SH-SY5Y (cell line): ENCODE results near the gene RALGAPA2.

Source experiments
- GATA2 ChIP-seq: IDR thresholded peaks from 2 replicates; pipeline ENCODE4 v1.6.1; 2011; ENCODE audit warnings: mild to moderate bottlenecking, low read depth, low read length
- GATA3 ChIP-seq: IDR thresholded peaks from 2 replicates; pipeline ENCODE4 v1.6.1; 2011; ENCODE audit warnings: low read depth, mild to moderate bottlenecking, low read length, moderate library complexity

DNA sequence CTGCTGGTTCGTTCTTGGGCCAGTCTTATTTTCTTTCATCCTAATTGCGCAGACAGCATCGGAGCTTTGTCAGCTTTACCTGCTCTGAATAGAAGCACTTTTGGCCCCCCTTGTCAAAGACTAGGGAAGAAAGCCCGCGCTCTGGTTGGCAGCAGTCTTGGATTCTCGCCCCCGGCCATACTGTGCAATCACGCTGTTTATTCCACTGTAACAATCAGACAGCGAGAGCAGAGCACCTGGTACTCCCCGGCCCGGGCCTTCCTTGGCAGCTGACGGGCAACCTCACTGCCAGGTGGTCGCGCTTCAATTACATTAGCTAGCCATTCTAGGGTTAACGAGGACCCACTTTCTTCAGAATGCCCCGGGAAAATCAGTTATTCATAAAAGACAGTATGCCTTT is 272.0 kb downstream of the RALGAPA2 start:
- TF ChIP-seq GATA2 (no peak), GATA3 (no peak)
